GM04503 (cell line): ENCODE results near the gene HIGD2A.

Experiments used
- DNase-seq: peaks from one replicate; pipeline ENCODE4 v3.0.0-alpha.2; 2012; ENCODE audit warnings: low read depth

Gene HIGD2A

GRCh38 chr5:176369934-176370711 is 18.4 kb upstream of the HIGD2A start:
- DNase-seq: no peak

DNA sequence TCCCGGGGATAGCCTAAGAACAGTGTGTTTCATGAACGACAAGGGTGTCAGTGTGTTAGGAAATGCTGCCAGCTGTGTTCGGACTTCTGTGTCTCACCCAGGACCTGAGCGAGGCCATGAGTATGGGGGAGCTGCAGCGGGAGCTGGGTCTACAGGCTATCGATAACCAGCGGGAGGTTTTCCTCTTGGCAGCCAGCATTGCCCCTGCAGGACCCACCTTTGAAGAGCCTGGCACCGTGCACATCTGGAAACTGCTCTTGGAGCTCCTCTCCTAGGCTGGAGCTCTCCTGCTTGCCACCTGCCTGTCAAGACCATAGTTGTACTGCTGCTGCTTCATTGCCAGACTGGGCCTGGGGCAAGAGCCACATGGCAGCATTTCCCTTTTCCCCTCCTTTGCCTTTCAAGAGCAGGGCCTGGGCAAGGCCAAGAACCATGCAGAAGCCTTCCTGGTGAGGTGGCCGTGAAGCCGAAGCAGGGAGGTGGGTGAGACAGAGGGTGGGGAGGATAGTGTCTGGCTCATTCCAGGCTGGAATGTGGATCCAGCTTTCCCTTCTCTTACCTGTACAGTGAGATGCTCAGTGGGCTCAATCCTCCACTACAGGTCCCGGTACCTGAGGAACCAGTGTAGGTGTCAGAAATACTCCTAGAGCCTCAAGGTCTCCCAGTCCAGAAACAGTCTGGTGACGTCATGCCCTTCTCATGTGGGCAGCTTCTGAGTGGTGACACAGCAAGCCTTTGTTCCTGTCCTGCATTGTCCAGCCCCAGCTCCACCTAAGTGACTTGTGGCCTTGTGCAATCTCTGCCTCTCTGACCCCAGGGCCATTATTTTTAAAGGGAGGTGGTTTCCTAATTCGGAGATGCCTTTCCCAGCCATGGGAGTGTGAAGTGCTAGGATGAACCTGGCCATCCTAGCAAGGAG is 16.7 kb upstream of the HIGD2A start:
- DNase-seq: no peak

DNA sequence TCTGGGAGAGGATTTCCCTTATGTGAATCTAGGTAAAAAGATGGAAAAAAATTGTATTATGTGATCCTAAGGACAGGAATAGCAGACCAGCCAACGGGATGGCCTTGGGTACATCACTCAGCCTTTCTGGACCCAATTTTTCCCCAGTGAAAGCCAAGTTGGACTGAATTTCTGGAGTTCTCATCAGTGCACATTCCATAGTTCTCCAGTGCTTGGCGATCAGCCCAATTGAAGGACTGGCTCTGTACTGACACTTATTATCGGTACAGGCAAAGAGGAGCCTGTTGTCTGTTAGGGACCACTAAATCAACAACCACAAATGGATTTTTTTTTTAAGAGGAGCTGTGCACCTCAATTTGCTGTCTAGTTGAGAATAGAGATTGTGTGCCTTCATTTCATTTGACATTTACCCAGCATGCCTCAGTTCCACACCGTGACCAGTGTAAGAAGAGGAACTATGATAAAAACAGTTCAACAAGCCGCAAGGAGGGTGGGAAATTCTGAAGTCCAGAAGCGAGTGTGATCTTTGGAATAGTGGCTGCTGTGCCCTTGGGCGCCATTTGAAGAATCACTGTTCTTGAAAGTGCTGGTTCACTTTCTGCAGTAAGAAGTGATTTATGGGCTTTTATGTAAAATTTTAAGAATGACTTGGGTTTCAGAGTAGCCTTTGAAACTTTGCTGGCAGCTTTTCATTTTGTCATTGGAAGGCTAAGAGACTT is 15.3 kb upstream of the HIGD2A start:
- DNase-seq: no peak

GRCh38 chr5:176379881-176380280 is 8.7 kb upstream of the HIGD2A start:
- no peak for DNase-seq

GRCh38 chr5:176381423-176381822 is 7.1 kb upstream of the HIGD2A start:
- DNase-seq: no peak

DNA sequence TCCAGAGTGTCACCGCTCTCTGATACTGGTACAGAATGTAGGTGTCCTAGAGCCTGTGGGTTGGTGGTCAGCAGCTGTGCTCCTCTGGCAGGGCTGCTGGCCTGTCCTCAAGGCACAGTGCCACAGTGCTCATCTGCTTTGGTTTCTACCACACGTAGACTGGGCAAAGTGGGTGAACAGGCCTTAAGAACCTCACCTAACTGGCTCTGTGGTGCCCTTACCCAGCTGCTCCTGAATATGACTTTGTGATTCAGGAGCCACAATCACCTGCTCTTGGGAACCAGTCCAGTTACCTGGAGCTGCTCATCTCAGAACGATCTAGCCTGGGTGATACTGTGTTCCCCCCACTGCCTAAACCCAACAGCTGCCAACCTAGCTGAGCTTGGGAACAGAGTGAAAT is 6.6 kb upstream of the HIGD2A start:
- DNase-seq: no peak

GRCh38 chr5:176382721-176383120 is 5.8 kb upstream of the HIGD2A start:
- no peak for DNase-seq

DNA sequence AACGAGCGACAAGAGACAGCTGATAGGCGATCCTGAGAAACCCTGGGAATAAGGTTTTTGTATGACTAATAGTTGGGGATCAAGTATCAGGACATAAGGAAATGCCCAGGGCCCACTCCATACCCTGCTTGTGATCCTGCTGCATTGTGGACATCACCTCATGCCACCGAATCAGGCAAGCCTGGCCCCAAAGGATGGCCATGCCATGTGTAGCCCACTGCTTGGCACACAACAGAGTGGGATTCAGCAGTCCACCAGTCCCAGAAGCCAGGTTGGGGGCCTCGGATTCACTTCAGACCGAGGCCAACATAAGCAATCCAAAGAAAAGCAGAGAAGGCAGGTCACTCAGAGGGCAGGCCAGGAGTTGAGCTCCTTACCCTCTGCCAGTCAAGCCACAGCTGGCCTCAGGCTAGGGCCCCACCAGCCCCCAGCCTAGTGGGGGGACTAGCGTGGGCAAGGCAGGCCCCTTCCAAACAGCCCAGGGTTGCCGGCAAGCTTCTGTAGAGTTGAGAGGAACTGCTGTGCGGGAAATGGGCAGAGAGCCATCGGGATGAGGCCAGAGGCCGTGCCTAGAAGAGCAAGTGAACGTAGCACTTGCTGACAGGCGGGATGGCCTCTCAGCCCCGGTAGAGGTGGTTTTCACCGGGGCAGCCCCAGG is 5.2 kb upstream of the HIGD2A start:
- no peak for DNase-seq

DNA sequence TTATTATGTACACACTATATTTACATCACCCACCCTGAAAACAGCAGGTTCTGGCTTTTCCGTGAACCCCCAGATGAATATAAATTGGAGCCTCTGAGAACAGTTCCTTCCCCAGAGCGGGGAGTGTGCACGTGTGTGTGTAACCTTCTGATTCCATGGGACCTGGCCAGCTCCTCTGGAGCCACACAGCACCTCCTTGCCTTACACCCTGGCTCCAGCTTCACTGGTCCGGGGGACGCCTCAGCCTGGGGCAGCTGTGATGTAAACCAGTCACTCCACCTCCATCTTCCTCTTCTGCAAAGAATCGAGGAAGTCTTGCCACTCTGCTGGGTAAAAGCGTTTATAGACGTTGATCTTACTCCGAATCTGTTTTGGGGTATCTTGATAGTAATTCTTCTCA is 4.6 kb upstream of the HIGD2A start:
- no peak for DNase-seq

- no peak for DNase-seq
Measured at GRCh38 chr5:176384366-176384930, 4.1 kb upstream of the HIGD2A start.

GRCh38 chr5:176384991-176385390 is 3.6 kb upstream of the HIGD2A start:
- no peak for DNase-seq

GRCh38 chr5:176386491-176386890 is 2.1 kb upstream of the HIGD2A start:
- DNase-seq: no peak

GRCh38 chr5:176387384-176387925 is 1.1 kb upstream of the HIGD2A start:
- no peak for DNase-seq

DNA sequence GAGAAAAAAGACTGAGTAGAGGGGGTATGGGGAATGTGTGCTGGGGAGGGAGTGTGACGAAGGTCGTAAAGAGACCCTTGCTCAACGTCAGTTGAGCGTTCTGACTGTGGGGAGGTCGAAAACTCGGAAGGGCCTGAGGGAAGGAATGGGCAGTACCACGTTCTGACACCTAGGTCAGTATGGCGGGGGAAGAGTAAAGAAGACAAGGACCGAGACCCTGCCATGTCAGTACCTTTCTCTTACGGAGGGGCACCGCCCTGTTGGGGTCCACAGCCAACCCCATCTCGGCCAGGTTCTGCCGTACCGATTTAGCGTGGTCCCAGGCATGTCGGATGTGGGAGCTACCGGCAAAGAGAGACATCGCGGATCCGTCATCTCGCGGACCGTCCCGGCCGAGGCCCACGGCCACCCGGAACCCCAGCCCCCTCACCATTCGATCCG is 528 bp upstream of the HIGD2A start:
- DNase-seq: no peak

- no peak for DNase-seq
Measured at GRCh38 chr5:176389135-176390123, 878 bp downstream of the HIGD2A start.

DNA sequence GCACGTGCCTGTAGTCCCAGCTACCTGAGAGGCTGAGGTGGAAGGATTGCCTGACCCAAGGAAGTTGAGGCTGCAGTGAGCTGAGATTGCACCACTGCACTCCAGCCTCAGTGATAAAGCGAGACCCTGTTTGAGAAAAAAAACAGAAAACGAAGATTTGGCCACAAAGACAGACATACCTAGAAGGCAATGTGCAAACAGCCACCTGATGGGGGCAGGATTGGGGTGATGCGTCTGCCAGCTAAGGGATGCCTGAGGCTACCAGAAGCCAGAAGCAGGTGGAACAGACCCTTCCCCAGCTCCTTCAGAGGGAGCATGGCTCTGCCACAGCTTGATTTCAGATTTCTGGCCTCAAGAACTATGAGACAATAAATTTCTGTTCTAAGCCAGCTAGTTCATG is 2.9 kb downstream of the HIGD2A start:
- DNase-seq: no peak

DNA sequence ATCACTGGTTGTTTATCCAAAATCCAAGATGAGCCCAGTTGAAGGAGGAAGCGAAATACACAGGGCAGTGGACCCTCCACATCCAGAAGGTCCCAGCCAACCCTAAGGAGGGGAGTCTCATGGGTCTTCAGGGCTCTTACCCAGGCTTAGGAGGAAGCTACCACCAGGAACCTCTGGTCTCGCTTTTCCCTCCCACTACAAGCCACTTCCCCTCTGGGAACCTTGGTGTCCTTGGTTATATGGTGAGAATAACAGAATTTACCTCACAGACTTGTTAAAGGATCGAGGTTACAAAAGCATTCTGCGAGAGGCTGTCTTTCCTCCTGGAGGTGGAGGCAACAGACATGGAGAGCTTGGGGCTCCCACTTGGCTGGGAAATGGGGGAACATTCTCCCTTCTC is 3.4 kb downstream of the HIGD2A start:
- no peak for DNase-seq

- no peak for DNase-seq
Measured at GRCh38 chr5:176392526-176392925, 4.0 kb downstream of the HIGD2A start.

- DNase-seq: no peak
Measured at GRCh38 chr5:176394096-176394495, 5.5 kb downstream of the HIGD2A start.
